DOHH2 (cell line): ENCODE measurements around the gene TBC1D16.

Experiments used
- CTCF ChIP-seq: fragments of 200-600 bp; sonication (generic); IDR thresholded peaks from one replicate; pipeline ENCODE4 v1.5.1; 2014; ENCODE audit warnings: antibody characterized with exemption, mild to moderate bottlenecking, low read depth, low read length; ENCODE audit not compliant: poor library complexity, severe bottlenecking
- EZH2phosphoT487 ChIP-seq: fragments of 200-600 bp; sonication (generic); IDR thresholded peaks from 2 replicates; pipeline ENCODE4 v1.6.1; 2017; ENCODE audit warnings: borderline replicate concordance, mild to moderate bottlenecking, antibody characterized with exemption, low read length, moderate library complexity, mixed read lengths

DNA sequence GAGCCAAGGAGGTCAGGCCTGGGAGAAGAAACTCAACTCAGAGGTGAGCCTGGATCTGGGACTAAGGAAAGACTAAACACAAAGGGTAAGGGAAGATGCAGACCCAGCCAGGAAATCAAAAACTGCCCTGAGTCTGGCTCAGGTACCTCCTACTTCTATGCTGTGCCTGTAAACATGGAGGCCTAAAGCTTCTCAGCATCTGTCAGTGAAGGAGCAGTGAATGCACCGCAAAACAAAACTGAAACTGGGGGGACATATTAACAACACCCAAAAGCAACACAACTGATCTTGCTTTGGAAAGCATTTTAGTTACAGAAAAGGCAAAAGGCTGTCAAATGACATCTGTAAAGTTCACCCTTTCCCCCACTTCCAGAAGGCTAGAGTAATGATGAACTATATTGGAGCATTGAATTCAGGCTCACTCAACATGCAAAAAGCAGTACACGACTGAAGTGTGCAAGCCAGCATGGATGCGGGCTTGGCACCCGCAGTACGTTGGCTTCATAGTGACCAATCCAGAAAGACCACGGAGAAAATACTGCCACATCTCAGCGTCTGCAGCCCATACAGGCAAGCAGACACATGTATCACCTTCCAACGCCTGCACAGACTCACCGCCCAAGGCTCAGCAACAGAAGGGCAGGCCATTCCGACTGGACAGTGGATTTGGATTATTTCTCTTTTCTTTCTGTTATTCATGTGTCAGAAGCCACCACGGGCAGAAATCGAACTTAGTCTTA is 3.8 kb downstream of the TBC1D16 start:
- TF ChIP-seq CTCF (no peak), EZH2phosphoT487 (no peak)
